Esophagus muscularis mucosa (tissue), 3 donors: Measurements from ENCODE around the gene CEP290.
A peak's percentile ranks its signal among the peaks of the same experiment; 100 is the strongest.

Experiments used
- CTCF ChIP-seq, 3 experiments: fragments of 200-600 bp in 2 of 3; fragments of 450-650 bp in 1 of 3; sonication (generic) in 2 of 3; IDR thresholded peaks; one replicate each; pipeline ENCODE4 v1.5.1; 2017 to 2019; ENCODE audit warnings: antibody characterized with exemption in 3 of 3, mild to moderate bottlenecking in 2 of 3, moderate library complexity in 1 of 3
- POLR2A ChIP-seq: fragments of 450-650 bp; IDR thresholded peaks from one replicate; pipeline ENCODE4 v1.6.1; 2017; ENCODE audit warnings: antibody characterized with exemption, moderate library complexity, mild to moderate bottlenecking, low read depth
- POLR2AphosphoS5 ChIP-seq, 2 donors: sonication (generic); formaldehyde crosslinking; IDR thresholded peaks; one replicate each; pipeline ENCODE4 v1.6.1; 2017; ENCODE audit warnings: antibody characterized with exemption in 2 of 2

DNA sequence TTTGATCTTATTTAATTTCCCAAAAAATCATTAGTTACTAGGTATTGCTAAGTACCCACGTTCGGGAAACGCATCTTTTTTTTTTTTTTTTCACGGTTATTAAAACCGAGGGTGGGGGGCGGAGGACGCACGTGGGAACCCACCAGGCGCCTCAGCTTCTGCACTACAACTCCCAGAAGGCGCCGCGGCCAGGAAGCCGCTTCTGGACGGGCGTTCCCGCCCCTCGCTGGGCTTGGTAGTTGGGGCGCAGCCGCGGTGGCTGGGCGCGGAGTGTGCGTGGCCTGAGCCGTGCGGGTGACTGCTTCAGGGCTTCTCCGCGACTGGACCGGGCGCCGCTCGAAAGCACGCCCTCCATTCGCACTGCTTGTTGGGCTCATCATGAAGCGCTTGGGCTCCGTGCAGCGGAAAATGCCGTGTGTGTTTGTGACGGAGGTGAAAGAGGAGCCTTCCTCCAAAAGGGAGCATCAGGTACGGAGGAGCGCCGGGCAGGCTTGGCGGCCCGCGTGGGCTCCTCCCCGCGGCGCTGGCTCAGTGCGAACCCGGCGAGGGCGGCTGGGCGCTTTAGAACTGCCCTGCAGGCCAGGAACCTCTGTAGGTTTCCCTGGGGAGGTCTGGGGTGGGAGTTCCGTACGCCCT, 106.5 kb downstream of the CEP290 start:
- TF ChIP-seq CTCF (IDR thresholded peaks at IDR 0.05) (no peak), POLR2A (peak; percentile 44), POLR2AphosphoS5 (IDR thresholded peaks at IDR 0.05) (peak; percentile 96 to 97)
